ENCODE measurements around the gene IGBP1. TPM values are rescaled to one million over a fixed set of nuclear protein-coding genes. Genes with fewer than 3 reads are reported as not detected.

IGBP1 gene
- total and polyA plus RNA-seq, 10 of the 15 experiments (the other 5 are each of a cell fraction or from before 2014, with no cell fraction given): 29.7 to 120 (median 58.7) TPM

DNA sequence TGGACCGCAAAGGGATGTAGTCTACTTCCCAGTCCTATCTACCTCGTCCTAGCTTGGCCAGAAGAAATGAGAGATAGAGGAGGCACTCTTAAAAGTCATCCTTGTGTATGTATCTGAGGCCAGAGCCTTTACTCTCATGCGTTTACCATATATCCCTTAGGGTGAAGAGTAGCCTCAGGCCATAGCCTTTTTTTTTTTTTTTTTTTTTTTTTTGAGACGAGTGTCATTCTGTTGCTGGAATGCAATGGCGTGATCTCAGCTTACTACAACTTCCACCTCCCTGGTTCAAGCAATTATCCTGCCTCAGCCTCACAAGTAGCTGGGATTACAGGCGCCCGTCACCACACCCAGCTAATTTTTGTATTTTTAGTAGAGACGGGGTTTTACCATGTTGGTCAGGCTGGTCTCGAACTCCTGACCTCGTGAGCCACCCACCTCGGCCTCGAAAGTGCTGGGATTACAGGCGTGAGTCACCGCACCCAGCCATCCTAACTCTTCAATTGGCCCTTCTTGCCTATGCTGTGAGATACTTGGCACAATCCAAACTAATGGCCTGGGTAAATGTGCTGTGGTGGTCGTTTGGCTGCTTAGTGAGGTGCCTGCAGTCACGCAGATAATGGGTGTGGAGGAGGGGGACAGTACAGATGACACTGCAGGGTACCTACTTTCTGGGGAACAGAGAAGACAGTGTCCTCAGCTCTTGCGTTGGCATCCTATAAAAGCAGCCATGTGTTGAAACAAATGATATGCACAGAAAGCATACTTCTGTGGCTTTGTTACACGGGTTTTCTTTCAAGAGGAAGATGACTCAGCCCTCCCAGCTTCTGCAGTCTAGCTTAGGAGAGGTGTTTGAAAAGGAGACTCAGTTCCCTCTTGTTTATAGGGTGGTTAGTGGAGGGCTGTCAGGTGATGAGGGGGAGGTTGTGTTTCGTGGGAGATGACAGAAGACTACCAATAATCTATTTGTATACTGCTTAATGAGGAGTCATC, 33.6 kb downstream of the IGBP1 start (continued):
- TF ChIP-seq SUZ12 (IDR thresholded peaks at IDR 0.05; ENCODE audit: unreplicated experiment) (no peak), RUNX3 (IDR thresholded peaks at IDR 0.05; ENCODE audit: low read length) (no peak), RAD51 (IDR thresholded peaks at IDR 0.05) (no peak), MYC (IDR thresholded peaks at IDR 0.05; ENCODE audit: insufficient read depth, insufficient read length, insufficient replicate concordance, low read length, severe bottlenecking) (no peak), NR2C1 (IDR thresholded peaks at IDR 0.05) (no peak), TARDBP (IDR thresholded peaks at IDR 0.05; ENCODE audit: borderline replicate concordance) (no peak)
- TF ChIP-seq, protein P1, sequence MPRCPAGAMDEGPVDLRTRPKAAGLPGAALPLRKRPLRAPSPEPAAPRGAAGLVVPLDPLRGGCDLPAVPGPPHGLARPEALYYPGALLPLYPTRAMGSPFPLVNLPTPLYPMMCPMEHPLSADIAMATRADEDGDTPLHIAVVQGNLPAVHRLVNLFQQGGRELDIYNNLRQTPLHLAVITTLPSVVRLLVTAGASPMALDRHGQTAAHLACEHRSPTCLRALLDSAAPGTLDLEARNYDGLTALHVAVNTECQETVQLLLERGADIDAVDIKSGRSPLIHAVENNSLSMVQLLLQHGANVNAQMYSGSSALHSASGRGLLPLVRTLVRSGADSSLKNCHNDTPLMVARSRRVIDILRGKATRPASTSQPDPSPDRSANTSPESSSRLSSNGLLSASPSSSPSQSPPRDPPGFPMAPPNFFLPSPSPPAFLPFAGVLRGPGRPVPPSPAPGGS (IDR thresholded peaks at IDR 0.05; ENCODE audit: borderline replicate concordance, insufficient read depth, low read depth, low read length, poor library complexity, severe bottlenecking): no peak
- TF ChIP-seq, protein P2, sequence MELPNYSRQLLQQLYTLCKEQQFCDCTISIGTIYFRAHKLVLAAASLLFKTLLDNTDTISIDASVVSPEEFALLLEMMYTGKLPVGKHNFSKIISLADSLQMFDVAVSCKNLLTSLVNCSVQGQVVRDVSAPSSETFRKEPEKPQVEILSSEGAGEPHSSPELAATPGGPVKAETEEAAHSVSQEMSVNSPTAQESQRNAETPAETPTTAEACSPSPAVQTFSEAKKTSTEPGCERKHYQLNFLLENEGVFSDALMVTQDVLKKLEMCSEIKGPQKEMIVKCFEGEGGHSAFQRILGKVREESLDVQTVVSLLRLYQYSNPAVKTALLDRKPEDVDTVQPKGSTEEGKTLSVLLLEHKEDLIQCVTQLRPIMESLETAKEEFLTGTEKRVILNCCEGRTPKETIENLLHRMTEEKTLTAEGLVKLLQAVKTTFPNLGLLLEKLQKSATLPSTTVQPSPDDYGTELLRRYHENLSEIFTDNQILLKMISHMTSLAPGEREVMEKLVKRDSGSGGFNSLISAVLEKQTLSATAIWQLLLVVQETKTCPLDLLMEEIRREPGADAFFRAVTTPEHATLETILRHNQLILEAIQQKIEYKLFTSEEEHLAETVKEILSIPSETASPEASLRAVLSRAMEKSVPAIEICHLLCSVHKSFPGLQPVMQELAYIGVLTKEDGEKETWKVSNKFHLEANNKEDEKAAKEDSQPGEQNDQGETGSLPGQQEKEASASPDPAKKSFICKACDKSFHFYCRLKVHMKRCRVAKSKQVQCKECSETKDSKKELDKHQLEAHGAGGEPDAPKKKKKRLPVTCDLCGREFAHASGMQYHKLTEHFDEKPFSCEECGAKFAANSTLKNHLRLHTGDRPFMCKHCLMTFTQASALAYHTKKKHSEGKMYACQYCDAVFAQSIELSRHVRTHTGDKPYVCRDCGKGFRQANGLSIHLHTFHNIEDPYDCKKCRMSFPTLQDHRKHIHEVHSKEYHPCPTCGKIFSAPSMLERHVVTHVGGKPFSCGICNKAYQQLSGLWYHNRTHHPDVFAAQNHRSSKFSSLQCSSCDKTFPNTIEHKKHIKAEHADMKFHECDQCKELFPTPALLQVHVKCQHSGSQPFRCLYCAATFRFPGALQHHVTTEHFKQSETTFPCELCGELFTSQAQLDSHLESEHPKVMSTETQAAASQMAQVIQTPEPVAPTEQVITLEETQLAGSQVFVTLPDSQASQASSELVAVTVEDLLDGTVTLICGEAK (IDR thresholded peaks at IDR 0.05; ENCODE audit: borderline replicate concordance): no peak

All from GM12878 (cell line).